Measurements from ENCODE around the gene PTX4. TPM values are rescaled to one million over a fixed set of nuclear protein-coding genes. Genes with fewer than 3 reads are reported as not detected.

The PTX4 gene
- total RNA-seq, 1 experiment from 2014 or later: not detected

DNA sequence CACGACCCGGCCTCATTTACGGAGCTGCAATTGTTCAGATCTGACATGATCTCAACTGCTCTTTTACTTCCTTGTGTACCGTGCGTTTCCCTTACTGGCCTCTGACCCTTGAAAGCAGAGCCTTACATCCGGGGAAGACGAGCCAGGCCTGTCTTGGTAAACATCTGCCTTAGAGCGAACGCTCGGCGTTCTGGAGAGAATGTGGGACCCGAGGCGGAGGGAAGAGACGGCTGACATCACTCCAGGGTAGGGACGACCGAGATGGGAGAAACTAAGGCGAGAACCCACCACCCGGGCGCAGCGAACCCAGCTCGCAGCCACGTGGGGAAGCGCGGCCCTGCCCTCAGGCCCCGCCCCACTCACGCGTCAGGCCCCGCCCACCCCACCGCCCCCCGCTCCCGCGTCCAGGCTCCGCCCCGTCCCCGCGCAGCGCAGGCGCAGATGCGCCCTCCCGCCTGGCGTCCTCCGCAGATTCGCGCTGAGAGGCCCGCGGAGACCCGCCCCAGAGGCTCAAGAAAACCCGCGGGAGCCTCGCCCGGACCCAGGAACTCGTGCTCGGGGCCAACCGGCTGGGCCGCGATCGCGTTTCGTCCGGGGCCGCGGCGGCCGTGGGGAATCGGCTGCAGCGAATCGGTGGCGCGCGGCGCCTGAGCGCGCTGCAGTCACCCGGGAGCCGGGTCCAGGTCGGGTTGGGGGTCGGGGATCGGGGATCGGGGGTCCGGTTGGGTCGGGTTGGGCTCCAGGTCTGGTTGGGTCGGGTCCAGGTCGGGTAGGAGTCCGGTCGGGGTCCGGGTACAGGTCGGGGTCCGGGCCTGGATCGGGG is 4.4 kb upstream of the PTX4 start, which contains the start of gene TELO2:
TELO2 (plus strand) TSS at position 438 of the 823 bp plus-strand sequence. CDS start 922 bp downstream, outside the sequence.
- Histone ChIP-seq H3K56ac (ENCODE audit: insufficient read length, low read depth, low read length) (no peak within 1 kb of the TSS), H4K5ac (ENCODE audit: insufficient read length, low read depth, low read length) (peak within 1 kb of the TSS; percentile 4), H4K8ac (replicated peaks; ENCODE audit: insufficient read length, low read depth, low read length) (no peak within 1 kb of the TSS), H3K27me3 (ENCODE audit: insufficient read depth, low read length) (no peaks in the 10 kb centered on the region), H2BK120ac (ENCODE audit: low read depth, low read length, poor library complexity, severe bottlenecking) (no peak within 1 kb of the TSS), H4K20me1 (ENCODE audit: control insufficient read depth, insufficient read depth, insufficient read length) (no peaks in the 10 kb centered on the region), H3K4ac (ENCODE audit: low read depth, low read length) (no peak within 1 kb of the TSS), H3T11ph (ENCODE audit: low read length) (no peak within 1 kb of the TSS), H3K4me2 (ENCODE audit: insufficient read depth, insufficient read length, low read length) (peak within 1 kb of the TSS; percentile 86), H3K23me2 (ENCODE audit: insufficient read length, low read depth, low read length, poor library complexity, severe bottlenecking) (peaks cover 3% of the 10 kb centered on the region), H2BK20ac (ENCODE audit: low read depth, low read length, poor library complexity, severe bottlenecking) (no peak within 1 kb of the TSS), H3K79me2 (ENCODE audit: insufficient read depth, low read length) (no peaks in the 10 kb centered on the region; the same call in 1 of the 2 replicates), H2AK5ac (ENCODE audit: insufficient read length, low read length) (no peak within 1 kb of the TSS), H2BK15ac (ENCODE audit: low read depth, low read length) (no peak within 1 kb of the TSS), H3K9me3 (ENCODE audit: control insufficient read depth, low read depth, low read length) (no peaks in the 10 kb centered on the region), H3K23ac (ENCODE audit: insufficient read length, low read depth, low read length) (no peak within 1 kb of the TSS), H3K14ac (ENCODE audit: insufficient read depth, low read length) (peak within 1 kb of the TSS; percentile 97), H3K79me1 (ENCODE audit: insufficient read depth, low read depth, low read length, poor library complexity, severe bottlenecking) (no peaks in the 10 kb centered on the region), H3K9ac (ENCODE audit: extremely low read depth, insufficient read length, low read length) (peak within 1 kb of the TSS; percentile 82), H2BK5ac (ENCODE audit: insufficient read length, low read length) (no peak within 1 kb of the TSS), H3K18ac (ENCODE audit: insufficient read length, low read depth, low read length) (peak within 1 kb of the TSS; percentile 96), H3K4me1 (ENCODE audit: insufficient read depth, low read length) (no peaks in the 10 kb centered on the region; the same call in 1 of the 2 replicates), H2BK12ac (ENCODE audit: insufficient read length, low read depth, low read length) (no peak within 1 kb of the TSS), H4K91ac (ENCODE audit: insufficient read length, low read depth, low read length) (no peak within 1 kb of the TSS), H2AFZ (ENCODE audit: low read length) (peak within 1 kb of the TSS; percentile 86), H3K27ac (ENCODE audit: insufficient read length, low read depth, low read length) (no peak within 1 kb of the TSS)
- TF ChIP-seq, protein P1, sequence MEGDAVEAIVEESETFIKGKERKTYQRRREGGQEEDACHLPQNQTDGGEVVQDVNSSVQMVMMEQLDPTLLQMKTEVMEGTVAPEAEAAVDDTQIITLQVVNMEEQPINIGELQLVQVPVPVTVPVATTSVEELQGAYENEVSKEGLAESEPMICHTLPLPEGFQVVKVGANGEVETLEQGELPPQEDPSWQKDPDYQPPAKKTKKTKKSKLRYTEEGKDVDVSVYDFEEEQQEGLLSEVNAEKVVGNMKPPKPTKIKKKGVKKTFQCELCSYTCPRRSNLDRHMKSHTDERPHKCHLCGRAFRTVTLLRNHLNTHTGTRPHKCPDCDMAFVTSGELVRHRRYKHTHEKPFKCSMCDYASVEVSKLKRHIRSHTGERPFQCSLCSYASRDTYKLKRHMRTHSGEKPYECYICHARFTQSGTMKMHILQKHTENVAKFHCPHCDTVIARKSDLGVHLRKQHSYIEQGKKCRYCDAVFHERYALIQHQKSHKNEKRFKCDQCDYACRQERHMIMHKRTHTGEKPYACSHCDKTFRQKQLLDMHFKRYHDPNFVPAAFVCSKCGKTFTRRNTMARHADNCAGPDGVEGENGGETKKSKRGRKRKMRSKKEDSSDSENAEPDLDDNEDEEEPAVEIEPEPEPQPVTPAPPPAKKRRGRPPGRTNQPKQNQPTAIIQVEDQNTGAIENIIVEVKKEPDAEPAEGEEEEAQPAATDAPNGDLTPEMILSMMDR (conservative IDR thresholded peaks at IDR 0.05): no peak; the same call in 2 of the 3 replicates
- peaks cover 5 to 29% (median 28%) of the 10 kb centered on the region in 3 experiments; a peak in 5 of 7 replicates for H3K36me3 Mint-ChIP-seq (ENCODE audit: insufficient read depth in 1 of 3, low read depth in 3 of 3)
- peak within 1 kb of the TSS; percentile 87 to 94 for H3K4me3 Mint-ChIP-seq
- H3K4me1 Mint-ChIP-seq: peaks cover 4 to 12% of the 10 kb centered on the region in 2 experiments
- no peaks in the 10 kb centered on the region for H3K9me3 Mint-ChIP-seq
- peak; percentile 77 for DNase-seq
- peaks cover 3% of the 10 kb centered on the region for H3K27me3 Mint-ChIP-seq (ENCODE audit: low read depth)
- H3K27ac Mint-ChIP-seq: peak within 1 kb of the TSS; percentile 97 to 99 (median 99)
- no CpG with 5 or more reads among the region's 89 CpGs for WGBS (ENCODE audit: extremely low coverage, insufficient read length, low lambda C conversion rate)

Measured in H9 (cell line).